DMS79 (cell line): ENCODE data around the gene RBM44.
"Not testable (repeated sequence)": the region's sequence is repeated elsewhere in the genome, so short reads cannot be mapped to it uniquely, and the experiment has no call there.

Experiments
- DNase-seq: peaks from one replicate; lab custom pipeline; 2025; lab: John Stamatoyannopoulos, UW

The RBM44 gene

GRCh38 chr2:237858294-237859081 lies 59.9 kb downstream of the RBM44 start:
- peak; percentile 45 for DNase-seq

- DNase-seq, result no peak
These were observed 60.5 kb downstream of the RBM44 start for GRCh38 chr2:237859082-237859433.

GRCh38 chr2:237859533-237860272 lies 61.1 kb downstream of the RBM44 start, which contains the start of gene RAMP1:
RAMP1 (plus strand) TSS chr2:237859623; CDS start chr2:237859676, 53 bp downstream.
- no peak for DNase-seq

- DNase-seq, result no peak
These were observed 61.8 kb downstream of the RBM44 start for GRCh38 chr2:237860273-237860935.

- no peak for DNase-seq
These were observed 63.4 kb downstream of the RBM44 start for GRCh38 chr2:237861875-237862527.

- DNase-seq, result no peak
These were observed 63.9 kb downstream of the RBM44 start for GRCh38 chr2:237862528-237862895.

- no peak for DNase-seq
These were observed 64.5 kb downstream of the RBM44 start for GRCh38 chr2:237863102-237863511.

GRCh38 chr2:237863689-237864443 lies 65.3 kb downstream of the RBM44 start:
- no peak for DNase-seq

GRCh38 chr2:237864444-237864931 lies 65.9 kb downstream of the RBM44 start:
- DNase-seq, result no peak

GRCh38 chr2:237864940-237865622 lies 66.5 kb downstream of the RBM44 start:
- DNase-seq, result no peak

GRCh38 chr2:237865623-237866041 lies 67.1 kb downstream of the RBM44 start:
- DNase-seq, result no peak

GRCh38 chr2:237866101-237866621 lies 67.6 kb downstream of the RBM44 start:
- no peak for DNase-seq

GRCh38 chr2:237867465-237867864 lies 68.9 kb downstream of the RBM44 start:
- DNase-seq, result no peak

- not testable (repeated sequence) for DNase-seq
These were observed 69.5 kb downstream of the RBM44 start for GRCh38 chr2:237868074-237868473.

GRCh38 chr2:237868631-237869342 lies 70.2 kb downstream of the RBM44 start:
- DNase-seq, result no peak

GRCh38 chr2:237869343-237870102 lies 70.9 kb downstream of the RBM44 start:
- DNase-seq, result no peak

GRCh38 chr2:237870126-237870525 lies 71.5 kb downstream of the RBM44 start:
- DNase-seq, result no peak

- no peak for DNase-seq
These were observed 72.4 kb downstream of the RBM44 start for GRCh38 chr2:237870754-237871651.
